Lower leg skin (tissue), 3 donors: ENCODE results near the gene PLCB1.

Source experiments
- POLR2A ChIP-seq, 2 donors: fragments of 450-650 bp; IDR thresholded peaks; one replicate each; pipeline ENCODE4 v1.6.1; 2016 to 2017; ENCODE audit warnings: antibody characterized with exemption in 2 of 2, mild to moderate bottlenecking in 1 of 2, moderate library complexity in 1 of 2
- TF ChIP-seq, protein P1 (sequence below), 3 donors: fragments of 450-650 bp; IDR thresholded peaks; one replicate each; pipeline ENCODE4 v1.5.1; 2016; ENCODE audit warnings: antibody characterized with exemption in 3 of 3, mild to moderate bottlenecking in 3 of 3, moderate library complexity in 2 of 3

DNA sequence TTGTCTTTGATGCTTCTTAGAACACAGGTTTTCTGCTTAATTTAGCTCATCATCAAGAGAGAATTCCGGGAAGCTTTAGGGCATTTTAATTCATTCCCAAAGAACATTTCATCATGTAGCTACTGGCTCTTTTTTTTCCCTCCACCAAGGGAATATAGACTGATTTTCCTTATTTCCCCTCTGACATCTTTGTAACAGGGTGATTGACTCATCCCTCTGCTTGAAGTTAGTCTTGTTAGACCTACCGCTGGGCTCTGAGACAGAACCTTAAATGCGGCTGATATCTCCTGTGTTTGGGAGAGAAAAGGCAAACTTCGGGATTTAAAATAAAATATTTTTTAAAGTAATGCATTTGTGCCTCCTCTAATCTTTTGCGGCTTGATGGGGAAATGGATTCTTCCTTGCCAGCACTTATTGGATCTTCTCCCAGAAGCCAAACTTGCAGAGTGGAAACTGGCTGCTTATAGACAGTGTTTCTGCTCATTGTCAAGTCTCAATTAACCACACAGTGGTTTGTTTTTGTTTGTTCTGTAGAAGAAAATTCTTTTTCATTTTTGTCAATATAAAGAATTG is 664.1 kb downstream of the PLCB1 start:
- TF ChIP-seq, protein P1, sequence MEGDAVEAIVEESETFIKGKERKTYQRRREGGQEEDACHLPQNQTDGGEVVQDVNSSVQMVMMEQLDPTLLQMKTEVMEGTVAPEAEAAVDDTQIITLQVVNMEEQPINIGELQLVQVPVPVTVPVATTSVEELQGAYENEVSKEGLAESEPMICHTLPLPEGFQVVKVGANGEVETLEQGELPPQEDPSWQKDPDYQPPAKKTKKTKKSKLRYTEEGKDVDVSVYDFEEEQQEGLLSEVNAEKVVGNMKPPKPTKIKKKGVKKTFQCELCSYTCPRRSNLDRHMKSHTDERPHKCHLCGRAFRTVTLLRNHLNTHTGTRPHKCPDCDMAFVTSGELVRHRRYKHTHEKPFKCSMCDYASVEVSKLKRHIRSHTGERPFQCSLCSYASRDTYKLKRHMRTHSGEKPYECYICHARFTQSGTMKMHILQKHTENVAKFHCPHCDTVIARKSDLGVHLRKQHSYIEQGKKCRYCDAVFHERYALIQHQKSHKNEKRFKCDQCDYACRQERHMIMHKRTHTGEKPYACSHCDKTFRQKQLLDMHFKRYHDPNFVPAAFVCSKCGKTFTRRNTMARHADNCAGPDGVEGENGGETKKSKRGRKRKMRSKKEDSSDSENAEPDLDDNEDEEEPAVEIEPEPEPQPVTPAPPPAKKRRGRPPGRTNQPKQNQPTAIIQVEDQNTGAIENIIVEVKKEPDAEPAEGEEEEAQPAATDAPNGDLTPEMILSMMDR (IDR thresholded peaks at IDR 0.05) = no peak
- TF ChIP-seq POLR2A (IDR thresholded peaks at IDR 0.05) = no peak
